CD14-positive monocyte (primary cell): ENCODE data around the gene LRRC45. TPM values are rescaled to one million over a fixed set of nuclear protein-coding genes. Genes with fewer than 3 reads are reported as not detected.

ENCODE experiments used
- DNase-seq, 3 donors: peaks; one replicate each; pipeline ENCODE4 v3.0.0-alpha.2; 2011 to 2022
- H2AFZ ChIP-seq: 2 replicates; pipeline ENCODE4 v1.6.0; 2012; ENCODE audit warnings: mild to moderate bottlenecking, low read depth, low read length, inconsistent platforms; ENCODE audit not compliant: insufficient read depth, poor library complexity, severe bottlenecking
- H3K27ac ChIP-seq, 2 donors: 1 replicate in 1 of 2; 2 replicates in 1 of 2; pipeline ENCODE4 v1.5.1; 2012 to 2013; ENCODE audit warnings: low read length in 2 of 2, control low read depth in 1 of 2, inconsistent platforms in 1 of 2, low read depth in 1 of 2, mild to moderate bottlenecking in 1 of 2
- H3K27me3 ChIP-seq, 2 donors: one replicate each; pipeline versions ENCODE4 v1.6.0 to v1.6.1; 2011 to 2013; ENCODE audit warnings: low read length in 2 of 2; ENCODE audit not compliant: control insufficient read depth in 2 of 2, insufficient read depth in 2 of 2
- H3K36me3 ChIP-seq, 2 donors: replicated peaks in 1 of 2; 1 replicate in 1 of 2; 2 replicates in 1 of 2; pipeline versions ENCODE4 v1.5.1 to v1.6.1; 2012 to 2013; ENCODE audit warnings: low read length in 2 of 2, control low read depth in 1 of 2, inconsistent platforms in 1 of 2, mild to moderate bottlenecking in 1 of 2; ENCODE audit not compliant: insufficient read depth in 2 of 2, control insufficient read depth in 1 of 2
- H3K4me1 ChIP-seq, 2 donors: 1 replicate in 1 of 2; 2 replicates in 1 of 2; pipeline versions ENCODE4 v1.5.1 to v1.6.1; 2012 to 2013; ENCODE audit warnings: low read length in 2 of 2, control low read depth in 1 of 2, inconsistent platforms in 1 of 2, mild to moderate bottlenecking in 1 of 2, moderate library complexity in 1 of 2; ENCODE audit not compliant: insufficient read depth in 2 of 2, control insufficient read depth in 1 of 2
- H3K4me2 ChIP-seq: replicated peaks from 2 replicates; pipeline ENCODE3; 2012; ENCODE audit warnings: low read length, moderate library complexity, mild to moderate bottlenecking; ENCODE audit not compliant: poor library complexity, severe bottlenecking; ENCODE audit errors: extremely low read depth
- H3K4me3 ChIP-seq, 3 experiments: fragments of 200-600 bp in 1 of 3; sonication (generic) in 1 of 3; replicated peaks in 1 of 3; 1 replicate in 2 of 3; 2 replicates in 1 of 3; pipeline ENCODE4 v1.5.1; 2011 to 2013; ENCODE audit warnings: low read length in 3 of 3, mild to moderate bottlenecking in 3 of 3, control low read depth in 2 of 3, low read depth in 2 of 3, inconsistent platforms in 1 of 3, moderate library complexity in 1 of 3
- H3K79me2 ChIP-seq: 2 replicates; pipeline ENCODE4 v1.6.0; 2012; ENCODE audit warnings: mild to moderate bottlenecking, control low read depth, inconsistent platforms, low read length, moderate library complexity; ENCODE audit not compliant: insufficient read depth
- H3K9ac ChIP-seq: 2 replicates; pipeline ENCODE4 v1.6.0; 2017; ENCODE audit warnings: low read length, mild to moderate bottlenecking; ENCODE audit not compliant: insufficient read depth, poor library complexity, severe bottlenecking
- H3K9me3 ChIP-seq, 2 donors: replicated peaks in 1 of 2; 1 replicate in 1 of 2; 2 replicates in 1 of 2; pipeline versions ENCODE4 v1.5.1 to v1.6.1; 2012 to 2013; ENCODE audit warnings: low read length in 2 of 2, control low read depth in 1 of 2; ENCODE audit not compliant: control insufficient read depth in 1 of 2, insufficient read depth in 1 of 2
- H4K20me1 ChIP-seq: 2 replicates; pipeline ENCODE4 v1.6.0; 2012; ENCODE audit warnings: mild to moderate bottlenecking, low read length, control low read depth, moderate library complexity; ENCODE audit not compliant: insufficient read depth
- H3K27ac Mint-ChIP-seq, 7 donors: one replicate each; pipeline ENCODE4 v1.8.0; 2020; ENCODE audit warnings: mild to moderate bottlenecking in 7 of 7, mixed read lengths in 7 of 7, moderate library complexity in 6 of 7, inconsistent platforms in 2 of 7
- H3K27me3 Mint-ChIP-seq, 3 donors: one replicate each; pipeline ENCODE4 v1.8.0; 2021 to 2022; ENCODE audit warnings: low read depth in 3 of 3, mild to moderate bottlenecking in 3 of 3, mixed read lengths in 3 of 3, moderate library complexity in 3 of 3, inconsistent platforms in 1 of 3
- H3K36me3 Mint-ChIP-seq, 2 donors: one replicate each; pipeline ENCODE4 v1.8.0; 2020; ENCODE audit warnings: mixed read lengths in 2 of 2, inconsistent platforms in 1 of 2, mild to moderate bottlenecking in 1 of 2
- H3K4me1 Mint-ChIP-seq: one replicate; pipeline ENCODE4 v1.8.0; 2020; ENCODE audit warnings: mild to moderate bottlenecking, mixed read lengths
- H3K4me3 Mint-ChIP-seq, 2 donors: one replicate each; pipeline ENCODE4 v1.8.0; 2020; ENCODE audit warnings: mild to moderate bottlenecking in 2 of 2, mixed read lengths in 2 of 2, moderate library complexity in 1 of 2
- H3K9me3 Mint-ChIP-seq, 7 donors: one replicate each; pipeline ENCODE4 v1.8.0; 2020 to 2022; ENCODE audit warnings: mixed read lengths in 7 of 7, mild to moderate bottlenecking in 6 of 7, moderate library complexity in 6 of 7, inconsistent platforms in 2 of 7
- CTCF ChIP-seq: fragments of 200-600 bp; IDR thresholded peaks from one replicate; pipeline ENCODE4 v1.8.0; 2022; ENCODE audit warnings: antibody characterized with exemption, mild to moderate bottlenecking
- WGBS: methylation state at CpG from one replicate; pipeline ENCODE4 v1.1.5; 2013; ENCODE audit warnings: missing lambda C conversion rate; ENCODE audit not compliant: insufficient coverage; 5-methylcytosine and 5-hydroxymethylcytosine counted together
- intact Hi-C, 2 donors: fragments of 100-400 bp; cut with micrococcal nuclease; formaldehyde crosslinking; loops; one replicate each; pipeline versions ENCODE4 v1.15.0 to v1.15.1; 2023
- polyA plus RNA-seq, 3 donors: library from polyadenylated mRNA; depleted of rRNA in 1 of 3; unstranded in 2 of 3; stranded (reverse) in 1 of 3; fragments of 300-500 nt in 2 of 3; fragments of >200 nt in 1 of 3; fragmentation: Illumina TruSeq in 2 of 3; gene quantifications; 1 replicate in 2 of 3; 2 replicates in 1 of 3; pipeline ENCODE4 v1.2.3, GENCODE V29; 2012 to 2021

LRRC45 gene
- polyA plus RNA-seq, 3 donors = 2.6 to 12.2 (median 3.4) TPM

GRCh38 chr17:82007228-82007494 is 15.9 kb upstream of the LRRC45 start:
- Mint-ChIP-seq H3K36me3 (peaks cover 2 to 14% of the 10 kb centered on the region in 2 donors), H3K27me3 (peaks cover 2 to 4% (median 2%) of the 10 kb centered on the region in 3 donors), H3K27ac (no peak overlapping the region), H3K4me1 (no peaks in the 10 kb centered on the region), H3K9me3 (no peaks in the 10 kb centered on the region), H3K4me3 (no peak overlapping the region)
- peaks cover 7% of the 10 kb centered on the region for H4K20me1 ChIP-seq
- no peak overlapping the region for H2AFZ ChIP-seq
- peaks cover 9% of the 10 kb centered on the region in 2 donors for H3K36me3 ChIP-seq
- no peak overlapping the region for H3K4me3 ChIP-seq
- DNase-seq = no peak
- no peaks in the 10 kb centered on the region for H3K9me3 ChIP-seq
- 94% methylated on average over 5 of the region's 6 CpGs for WGBS
- no peaks in the 10 kb centered on the region for H3K79me2 ChIP-seq
- H3K9ac ChIP-seq = no peak overlapping the region
- no peak for TF ChIP-seq CTCF
- intact Hi-C loops = no loop called here
- H3K27me3 ChIP-seq = no peaks in the 10 kb centered on the region
- no peak overlapping the region for H3K27ac ChIP-seq
- no peak overlapping the region for H3K4me2 ChIP-seq
- H3K4me1 ChIP-seq = no peaks in the 10 kb centered on the region

GRCh38 chr17:82007495-82008257 is 15.4 kb upstream of the LRRC45 start:
- peaks cover 2 to 4% (median 2%) of the 10 kb centered on the region in 3 donors for H3K27me3 Mint-ChIP-seq

More at GRCh38 chr17:82007495-82008257, 15.4 kb upstream of the LRRC45 start:
- Histone ChIP-seq H3K9ac (no peak overlapping the region), H3K4me3 (no peak overlapping the region), H3K36me3 (peaks cover 9 to 11% of the 10 kb centered on the region in 2 donors), H3K79me2 (no peaks in the 10 kb centered on the region), H3K27ac (no peak overlapping the region), H3K4me2 (no peak overlapping the region), H2AFZ (no peak overlapping the region), H4K20me1 (peaks cover 7% of the 10 kb centered on the region), H3K4me1 (no peaks in the 10 kb centered on the region), H3K9me3 (no peaks in the 10 kb centered on the region), H3K27me3 (no peaks in the 10 kb centered on the region)
- Mint-ChIP-seq H3K4me3 (no peak overlapping the region), H3K9me3 (no peaks in the 10 kb centered on the region), H3K36me3 (peaks cover 2 to 14% of the 10 kb centered on the region in 2 donors), H3K4me1 (no peaks in the 10 kb centered on the region), H3K27ac (no peak overlapping the region)
- TF ChIP-seq CTCF = no peak
- intact Hi-C loops = no loop called here
- 90% methylated on average over 30 of the region's 30 CpGs for WGBS
- DNase-seq = no peak
